HCT116 (cell line): Measurements from ENCODE around the gene RPL13. TPM values are rescaled to one million over a fixed set of nuclear protein-coding genes. Genes with fewer than 3 reads are reported as not detected.

Source experiments
- ATAC-seq: fragments of 200-7000 bp; cut with Tn5 transposase; 2 replicates; pipeline ENCODE4 v1.9.1; 2020; ENCODE audit warnings: mild to moderate bottlenecking, moderate library complexity
- BruUV-seq: library from RNA; stranded (reverse); fragments of 400-500 nt; replicated peaks from 2 replicates; lab custom pipeline; 2021; lab: Mats Ljungman, UMichigan
- CTCF ChIA-PET: fragments of 300-600 bp; sonication (Branson Sonifier 250); formaldehyde crosslinking; loops from one replicate; lab custom pipeline; 2021; ENCODE audit warnings: antibody characterized with exemption; lab: Charles Lee
- POLR2A ChIA-PET: fragments of 300-600, 350-600 bp; sonication (Branson Sonifier 250); formaldehyde crosslinking; loops from one replicate; lab custom pipeline; 2021; ENCODE audit warnings: antibody characterized with exemption; lab: Charles Lee
- RAD21 ChIA-PET, 2 experiments: fragments of 300-600 bp; sonication (Branson Sonifier 250); formaldehyde crosslinking; loops; one replicate each; lab custom pipeline; 2023; ENCODE audit warnings: low total read pairs in 2 of 2; ENCODE audit not compliant: uncharacterized antibody in 2 of 2, unreplicated experiment in 2 of 2, low non-redundant PET in 1 of 2; lab: Charles Lee
- DNase-seq: peaks from one replicate; pipeline ENCODE4 v3.0.0-alpha.2; 2010; ENCODE audit warnings: low read depth, low spot score
- H2AFZ ChIP-seq: fragments of 200-600 bp; shearing (Covaris generic), sonication (generic); 2 replicates; pipeline ENCODE4 v1.6.1; 2017; ENCODE audit warnings: low read depth, mixed run types, mixed read lengths, antibody characterized with exemption, low read length; ENCODE audit not compliant: poor library complexity, severe bottlenecking
- H3K27ac ChIP-seq: 2 replicates; pipeline ENCODE4 v1.5.1; 2012; ENCODE audit warnings: low read depth, low read length
- H3K27me3 ChIP-seq: fragments of 200-600 bp; sonication (generic); 2 replicates; pipeline ENCODE4 v1.6.1; 2016; ENCODE audit warnings: mixed run types, low read length, mixed read lengths; ENCODE audit not compliant: insufficient read depth
- H3K36me3 ChIP-seq, 2 experiments: fragments of 200-500 bp in 1 of 2; fragments of 200-600 bp in 1 of 2; sonication (Bioruptor generic) in 1 of 2; sonication (generic) in 1 of 2; 2 replicates each; pipeline versions ENCODE4 v1.5.1 to v1.6.1; 2014 to 2016; ENCODE audit warnings: low read length in 2 of 2, inconsistent platforms in 1 of 2, mixed read lengths in 1 of 2, mixed run types in 1 of 2; ENCODE audit not compliant: insufficient read depth in 2 of 2, control insufficient read depth in 1 of 2
- H3K4me1 ChIP-seq, 2 experiments: fragments of 200-600 bp in 1 of 2; sonication (generic) in 1 of 2; 2 replicates each; pipeline versions ENCODE4 v1.5.1 to v1.6.1; 2012 to 2017; ENCODE audit warnings: low read length in 2 of 2, inconsistent platforms in 1 of 2, mild to moderate bottlenecking in 1 of 2, mixed read lengths in 1 of 2, mixed run types in 1 of 2, moderate library complexity in 1 of 2; ENCODE audit not compliant: insufficient read depth in 2 of 2, control insufficient read depth in 1 of 2
- H3K4me2 ChIP-seq: fragments of 200-600 bp; sonication (generic); 2 replicates; pipeline ENCODE4 v1.6.1; 2017; ENCODE audit warnings: mixed run types, low read length, mixed read lengths
- H3K4me3 ChIP-seq, 2 experiments: fragments of 200-600 bp in 1 of 2; sonication (generic) in 1 of 2; replicated peaks in 1 of 2; 2 replicates each; pipeline ENCODE4 v1.5.1; 2011 to 2016; ENCODE audit warnings: low read length in 2 of 2, control low read depth in 1 of 2, low read depth in 1 of 2, mild to moderate bottlenecking in 1 of 2, mixed read lengths in 1 of 2, mixed run types in 1 of 2
- H3K79me2 ChIP-seq: fragments of 200-600 bp; sonication (generic); 2 replicates; pipeline ENCODE4 v1.6.1; 2017; ENCODE audit warnings: mild to moderate bottlenecking, mixed run types, low read length, moderate library complexity, mixed read lengths; ENCODE audit not compliant: insufficient read depth
- H3K9ac ChIP-seq: fragments of 200-600 bp; sonication (generic); 2 replicates; pipeline ENCODE4 v1.6.1; 2016; ENCODE audit warnings: low read length, mixed read lengths
- H3K9me2 ChIP-seq: fragments of 200-600 bp; sonication (generic), shearing (Covaris generic); 2 replicates; pipeline ENCODE4 v1.6.1; 2017; ENCODE audit warnings: mixed run types, mild to moderate bottlenecking, moderate library complexity; ENCODE audit not compliant: insufficient read depth
- H3K9me3 ChIP-seq, 2 experiments: fragments of 200-500 bp in 1 of 2; fragments of 200-600 bp in 1 of 2; sonication (Bioruptor generic) in 1 of 2; sonication (generic) in 1 of 2; 2 replicates each; pipeline ENCODE4 v1.6.1; 2014 to 2017; ENCODE audit warnings: low read length in 2 of 2, mixed read lengths in 2 of 2, inconsistent platforms in 1 of 2, low read depth in 1 of 2, mild to moderate bottlenecking in 1 of 2, mixed run types in 1 of 2, moderate library complexity in 1 of 2; ENCODE audit not compliant: control insufficient read depth in 1 of 2, insufficient read depth in 1 of 2
- H4K20me1 ChIP-seq: fragments of 200-600 bp; sonication (generic), shearing (Covaris generic); 2 replicates; pipeline ENCODE4 v1.6.1; 2017; ENCODE audit warnings: mixed run types, mild to moderate bottlenecking, moderate library complexity; ENCODE audit not compliant: insufficient read depth
- CBX3 ChIP-seq: IDR thresholded peaks from 2 replicates; pipeline ENCODE4 v1.6.1; 2012; ENCODE audit warnings: low read depth
- CEBPB ChIP-seq: IDR thresholded peaks from 2 replicates; pipeline ENCODE4 v1.6.1; 2012; ENCODE audit warnings: low read depth
- EGR1 ChIP-seq: IDR thresholded peaks from 2 replicates; pipeline ENCODE4 v1.6.1; 2012; ENCODE audit warnings: low read depth
- EZH2phosphoT487 ChIP-seq: fragments of 200-600 bp; IDR thresholded peaks from 2 replicates; pipeline ENCODE4 v1.6.1; 2018; ENCODE audit warnings: antibody characterized with exemption, borderline replicate concordance
- TCF7L2 ChIP-seq: IDR thresholded peaks from 2 replicates; pipeline ENCODE4 v1.7.0; 2011; ENCODE audit warnings: borderline replicate concordance, inconsistent platforms; ENCODE audit not compliant: insufficient read depth, insufficient read length; ENCODE audit errors: extremely low read depth
- ZFX ChIP-seq: fragments of 450-650 bp; IDR thresholded peaks from 2 replicates; pipeline ENCODE4 v1.6.1; 2017
- intact Hi-C: fragments of 100-400 bp; cut with micrococcal nuclease; formaldehyde crosslinking; loops from 2 replicates; pipeline ENCODE4 v1.10.0; 2022
- total RNA-seq: library from RNA; stranded (reverse); gene quantifications from one replicate; pipeline ENCODE4 v1.2.1, GENCODE V29; 2021; ENCODE audit not compliant: unreplicated experiment
- TF ChIP-seq, protein P1 (sequence below): IDR thresholded peaks from 2 replicates; pipeline ENCODE4 v1.6.1; 2012

RPL13 gene
- total RNA-seq, 1 experiment from 2014 or later, result 4,404 TPM

DNA sequence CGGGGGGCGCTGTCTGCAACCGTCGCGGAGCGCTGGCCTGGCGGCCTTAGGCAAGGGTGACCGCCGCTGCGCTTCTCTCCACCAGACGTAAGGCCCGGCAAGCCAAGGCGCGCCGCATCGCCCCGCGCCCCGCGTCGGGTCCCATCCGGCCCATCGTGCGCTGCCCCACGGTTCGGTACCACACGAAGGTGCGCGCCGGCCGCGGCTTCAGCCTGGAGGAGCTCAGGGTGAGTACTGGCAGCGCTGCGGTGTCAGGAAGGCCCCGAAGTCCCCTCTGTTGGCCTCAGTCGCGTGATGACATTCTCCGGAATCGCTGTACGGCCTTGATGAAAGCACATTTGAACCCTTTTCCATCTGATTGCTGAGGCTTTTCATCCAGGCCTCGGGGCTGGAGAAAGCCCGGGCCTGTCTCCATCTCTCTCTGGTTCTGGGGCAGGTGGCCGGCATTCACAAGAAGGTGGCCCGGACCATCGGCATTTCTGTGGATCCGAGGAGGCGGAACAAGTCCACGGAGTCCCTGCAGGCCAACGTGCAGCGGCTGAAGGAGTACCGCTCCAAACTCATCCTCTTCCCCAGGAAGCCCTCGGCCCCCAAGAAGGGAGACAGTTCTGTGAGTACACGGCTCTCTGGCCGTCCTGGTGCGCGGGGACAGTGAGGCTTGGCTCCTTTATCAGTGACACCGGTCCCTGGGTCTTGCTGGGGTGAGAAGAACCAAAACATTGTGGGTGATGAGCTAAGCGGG is 831 bp downstream of the RPL13 start:
- ChIA-PET RAD21 (no interaction called here), CTCF (no interaction called here), POLR2A (interaction anchor here (0.9 kb wide), 1 partner anchor 139 kb away, joined by 3 read pairs; no protein-coding TSS in a partner anchor)
- Histone ChIP-seq H3K4me1 (peaks cover 54 to 75% of the 10 kb centered on the region in 2 experiments), H3K9me2 (no peaks in the 10 kb centered on the region), H3K27ac (peak overlapping the region; percentile 96), H4K20me1 (peaks cover 42% of the 10 kb centered on the region; the same call in 1 of the 2 replicates), H3K79me2 (peaks cover 50% of the 10 kb centered on the region), H3K4me2 (peak overlapping the region; percentile 84), H3K9me3 (no peaks in the 10 kb centered on the region), H2AFZ (no peak overlapping the region), H3K27me3 (no peaks in the 10 kb centered on the region), H3K9ac (peak overlapping the region; percentile 96), H3K4me3 (peak overlapping the region; percentile 83 to 89), H3K36me3 (peaks cover 23 to 34% of the 10 kb centered on the region in 2 experiments)
- TF ChIP-seq ZFX (peak; percentile 64; the same call in 1 of the 2 replicates), CBX3 (no peak), CEBPB (no peak), EGR1 (no peak), TCF7L2 (no peak), EZH2phosphoT487 (no peak)
- TF ChIP-seq, protein P1, sequence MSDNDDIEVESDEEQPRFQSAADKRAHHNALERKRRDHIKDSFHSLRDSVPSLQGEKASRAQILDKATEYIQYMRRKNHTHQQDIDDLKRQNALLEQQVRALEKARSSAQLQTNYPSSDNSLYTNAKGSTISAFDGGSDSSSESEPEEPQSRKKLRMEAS, result no peak
- intact Hi-C loops, result loop anchor here (10.0 kb wide), 1 partner anchor 747 kb away; the partner anchor contains the start of gene APRT
- no TSS peak for BruUV-seq
- DNase-seq, result no peak
- ATAC-seq, result no peak
